Measurements from ENCODE around the gene CSNK2A3. TPM values are rescaled to one million over a fixed set of nuclear protein-coding genes. Genes with fewer than 3 reads are reported as not detected.

Gene CSNK2A3
- total RNA-seq, 1 donor, result 1.3 TPM

DNA sequence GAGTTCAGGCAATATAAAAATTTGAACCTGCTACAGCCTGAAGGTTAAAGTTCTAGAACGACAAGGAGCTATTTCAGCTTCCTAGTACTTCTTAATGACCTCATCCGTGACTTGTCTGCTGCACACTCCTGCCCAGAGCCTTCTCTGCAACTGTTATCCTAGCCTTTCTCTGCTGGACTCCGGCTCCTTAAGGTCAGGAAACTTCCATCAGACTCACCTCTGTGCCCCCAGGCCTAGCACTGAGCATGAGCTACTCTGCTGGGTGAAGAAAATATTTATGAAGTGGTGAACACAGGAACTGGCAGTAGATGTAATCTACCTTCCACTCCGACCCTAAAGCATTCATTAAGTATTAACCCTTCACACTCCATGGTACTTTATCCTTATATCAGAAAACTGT, 18.4 kb downstream of the CSNK2A3 start:
- no peaks in the 10 kb centered on the region for H3K27me3 ChIP-seq (ENCODE audit: insufficient read depth, low read length)
- H3K9me3 ChIP-seq (ENCODE audit: low read depth, low read length), result no peaks in the 10 kb centered on the region
- no peak overlapping the region for H3K4me3 ChIP-seq (ENCODE audit: low read length)
- no peaks in the 10 kb centered on the region for H3K4me1 ChIP-seq (ENCODE audit: insufficient read depth, low read length)

DNA sequence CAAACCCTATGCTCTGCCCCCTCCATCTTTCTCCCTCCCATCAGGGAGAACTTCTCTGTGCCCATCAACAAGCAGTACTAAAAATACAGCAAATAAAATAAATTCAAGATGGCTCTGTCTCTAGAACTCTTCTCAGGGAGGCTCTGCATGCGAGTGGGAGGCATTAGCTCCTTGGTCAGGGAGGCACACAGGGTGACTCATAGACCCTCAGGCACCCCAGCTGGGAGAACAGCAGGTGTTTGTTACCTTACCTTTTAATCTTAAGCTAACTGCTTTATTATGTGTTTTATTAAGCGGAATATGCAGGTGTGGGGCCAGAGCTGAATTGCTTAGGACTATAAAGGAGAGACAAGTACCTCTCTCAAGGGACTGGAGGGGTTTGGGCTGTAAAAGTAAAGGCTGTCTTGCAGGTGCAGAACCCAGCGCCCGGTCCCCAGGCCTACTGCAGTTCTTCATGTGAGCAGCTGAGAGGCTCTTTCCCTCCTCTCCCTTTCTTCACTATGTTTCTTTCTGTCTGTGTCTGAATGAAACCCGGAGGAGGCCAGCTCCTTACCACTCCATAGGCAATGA, 20.8 kb downstream of the CSNK2A3 start:
- no peak overlapping the region for H3K4me3 ChIP-seq (ENCODE audit: low read length)
- no peaks in the 10 kb centered on the region for H3K27me3 ChIP-seq (ENCODE audit: insufficient read depth, low read length)
- H3K4me1 ChIP-seq (ENCODE audit: insufficient read depth, low read length), result no peaks in the 10 kb centered on the region
- no peaks in the 10 kb centered on the region for H3K9me3 ChIP-seq (ENCODE audit: low read depth, low read length)

DNA sequence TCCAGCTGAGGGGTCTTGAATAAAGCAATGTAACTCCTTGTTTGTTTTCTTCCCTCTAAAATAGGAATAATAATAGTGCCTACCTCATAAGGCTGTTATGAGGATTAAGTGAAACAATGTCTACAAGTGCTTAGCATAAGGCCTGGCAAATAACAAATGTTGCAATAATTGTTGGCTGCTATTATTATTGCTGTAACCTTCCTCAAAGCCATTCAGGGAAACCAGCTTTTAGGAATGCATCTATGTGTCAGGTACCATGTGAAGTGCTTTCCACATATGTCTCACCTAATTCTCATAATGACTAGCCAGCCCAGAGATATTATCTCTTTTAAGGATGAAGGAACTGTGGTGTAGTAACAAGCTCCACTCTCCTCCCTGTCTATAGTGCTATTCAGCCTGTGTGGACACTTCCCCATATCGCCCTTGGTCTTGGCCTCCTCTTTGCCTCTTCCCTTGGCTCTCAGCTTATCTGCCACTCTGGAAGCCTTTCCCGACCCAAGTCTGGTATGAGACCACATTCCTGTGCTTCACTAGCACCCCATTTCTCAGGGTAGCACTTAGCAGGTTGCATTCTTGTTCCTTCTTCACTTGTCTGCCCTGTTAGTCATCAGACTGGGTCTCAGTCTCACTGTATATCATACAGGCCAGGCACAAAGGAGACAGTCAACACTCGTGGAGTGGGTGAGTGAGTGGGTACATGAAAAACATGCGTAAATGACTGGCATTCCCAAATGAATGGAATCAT, 23.8 kb downstream of the CSNK2A3 start:
- Histone ChIP-seq H3K4me3 (ENCODE audit: low read length) (no peak overlapping the region), H3K27me3 (ENCODE audit: insufficient read depth, low read length) (no peaks in the 10 kb centered on the region), H3K9me3 (ENCODE audit: low read depth, low read length) (no peaks in the 10 kb centered on the region), H3K4me1 (ENCODE audit: insufficient read depth, low read length) (no peaks in the 10 kb centered on the region)

DNA sequence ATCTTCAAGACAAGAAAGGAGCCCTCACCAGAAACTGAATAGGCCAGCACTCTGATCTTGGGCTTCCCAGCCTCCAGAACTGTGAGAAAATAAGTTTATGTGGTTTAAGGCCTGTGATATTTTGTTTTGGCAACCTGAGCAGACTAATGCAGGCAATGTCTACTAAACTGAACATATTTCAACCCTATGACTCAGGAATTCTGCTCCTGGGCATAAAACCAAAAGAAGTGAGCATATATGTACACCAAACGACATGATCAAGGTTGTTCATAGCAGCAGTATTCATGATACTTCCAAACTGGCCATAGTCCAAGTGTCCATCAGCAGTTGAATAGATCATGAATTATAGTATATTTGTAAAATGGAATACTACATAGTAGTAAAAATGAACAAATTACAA, 29.0 kb downstream of the CSNK2A3 start:
- no peak overlapping the region for H3K4me3 ChIP-seq (ENCODE audit: low read length)
- H3K9me3 ChIP-seq (ENCODE audit: low read depth, low read length), result no peaks in the 10 kb centered on the region
- peaks cover 5% of the 10 kb centered on the region for H3K4me1 ChIP-seq (ENCODE audit: insufficient read depth, low read length)
- H3K27me3 ChIP-seq (ENCODE audit: insufficient read depth, low read length), result no peaks in the 10 kb centered on the region

DNA sequence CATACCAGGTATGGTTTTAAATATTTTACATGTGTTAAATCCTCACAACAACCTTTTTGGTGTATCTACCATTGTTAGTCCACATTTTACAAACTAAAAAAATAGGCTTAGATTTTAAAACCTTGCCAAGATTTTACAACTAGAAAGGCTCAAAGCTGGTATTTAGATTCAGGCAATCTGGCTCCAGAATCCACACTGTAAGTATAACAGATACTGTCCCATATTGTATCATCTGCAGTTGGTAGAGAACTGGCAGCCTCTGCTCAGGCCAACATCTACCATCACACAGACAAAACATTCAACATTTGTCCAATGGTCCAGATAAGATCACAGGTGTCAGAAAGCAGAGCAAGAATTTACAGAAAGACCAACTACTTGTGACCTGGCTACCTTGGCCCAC, 30.9 kb downstream of the CSNK2A3 start:
- Histone ChIP-seq H3K4me1 (ENCODE audit: insufficient read depth, low read length) (peaks cover 16% of the 10 kb centered on the region), H3K4me3 (ENCODE audit: low read length) (no peak overlapping the region)

DNA sequence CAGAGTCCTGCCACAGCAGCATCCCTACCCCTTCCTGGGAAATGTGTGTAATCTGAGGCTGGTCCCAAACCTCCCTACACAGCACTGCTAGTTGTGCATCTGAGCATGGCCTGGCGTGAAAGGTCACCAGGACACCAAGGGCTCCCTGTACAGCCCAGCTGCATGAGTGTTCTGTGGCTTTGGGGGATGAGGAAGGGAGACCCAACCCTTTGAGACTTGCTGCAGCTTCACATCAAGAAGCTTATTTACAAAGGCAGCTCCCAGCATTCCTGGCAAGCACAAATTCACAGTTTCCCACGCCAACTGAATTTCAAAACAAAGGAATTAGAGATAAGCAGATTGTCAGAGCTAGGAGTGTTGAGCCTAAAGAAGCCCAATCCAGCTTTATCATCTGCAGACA, 32.2 kb downstream of the CSNK2A3 start:
- Histone ChIP-seq H3K27me3 (ENCODE audit: insufficient read depth, low read length) (no peaks in the 10 kb centered on the region), H3K4me3 (ENCODE audit: low read length) (no peak overlapping the region), H3K9me3 (ENCODE audit: low read depth, low read length) (no peaks in the 10 kb centered on the region), H3K4me1 (ENCODE audit: insufficient read depth, low read length) (peaks cover 16% of the 10 kb centered on the region)

More for the DNA sequence above, 30.9 kb downstream of the CSNK2A3 start:
- no peaks in the 10 kb centered on the region for H3K9me3 ChIP-seq (ENCODE audit: low read depth, low read length)
- H3K27me3 ChIP-seq (ENCODE audit: insufficient read depth, low read length), result no peaks in the 10 kb centered on the region

DNA sequence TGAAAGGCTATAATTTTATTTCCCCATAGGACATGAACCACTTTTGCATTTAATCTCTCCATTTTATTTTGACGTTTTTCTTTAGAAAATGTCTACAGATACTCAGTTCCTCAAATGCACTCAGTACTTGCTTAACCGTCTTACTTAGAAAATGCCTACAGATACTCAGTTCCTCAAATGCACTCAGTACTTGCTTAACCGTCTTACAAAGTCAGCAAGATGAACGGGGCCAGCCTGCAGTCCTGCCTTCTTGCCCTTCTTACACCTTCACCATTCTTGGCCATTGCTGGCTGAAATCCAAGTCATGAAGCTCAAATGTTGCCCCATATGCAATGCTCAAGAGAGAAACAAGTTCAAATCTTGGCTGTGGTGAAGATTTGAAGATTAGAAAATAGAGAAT, 34.1 kb downstream of the CSNK2A3 start:
- no peaks in the 10 kb centered on the region for H3K27me3 ChIP-seq (ENCODE audit: insufficient read depth, low read length)
- no peaks in the 10 kb centered on the region for H3K9me3 ChIP-seq (ENCODE audit: low read depth, low read length)
- no peak overlapping the region for H3K4me3 ChIP-seq (ENCODE audit: low read length)
- peaks cover 16% of the 10 kb centered on the region for H3K4me1 ChIP-seq (ENCODE audit: insufficient read depth, low read length)

DNA sequence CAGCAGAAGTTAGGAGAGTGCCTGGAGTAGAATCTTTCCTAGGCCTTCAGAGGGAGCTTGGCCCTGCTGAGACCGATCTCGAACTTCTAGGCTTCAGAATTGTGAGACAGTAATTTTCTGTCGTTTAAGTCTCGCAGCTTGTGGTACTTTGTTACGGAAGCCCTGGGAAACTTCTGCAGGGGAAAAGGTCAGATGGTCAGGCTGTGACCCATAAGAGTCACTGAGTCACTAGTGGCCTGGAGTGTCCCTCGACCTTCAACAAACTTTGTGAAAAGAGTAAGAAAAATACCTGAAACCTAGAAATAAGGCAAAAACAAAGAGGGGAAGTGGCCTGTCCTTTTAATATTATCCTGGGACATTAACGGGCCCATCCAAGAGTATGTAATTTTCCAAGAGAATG, 34.6 kb downstream of the CSNK2A3 start:
- H3K4me3 ChIP-seq (ENCODE audit: low read length), result no peak overlapping the region
- H3K9me3 ChIP-seq (ENCODE audit: low read depth, low read length), result no peaks in the 10 kb centered on the region
- H3K27me3 ChIP-seq (ENCODE audit: insufficient read depth, low read length), result no peaks in the 10 kb centered on the region
- H3K4me1 ChIP-seq (ENCODE audit: insufficient read depth, low read length), result peaks cover 21% of the 10 kb centered on the region

DNA sequence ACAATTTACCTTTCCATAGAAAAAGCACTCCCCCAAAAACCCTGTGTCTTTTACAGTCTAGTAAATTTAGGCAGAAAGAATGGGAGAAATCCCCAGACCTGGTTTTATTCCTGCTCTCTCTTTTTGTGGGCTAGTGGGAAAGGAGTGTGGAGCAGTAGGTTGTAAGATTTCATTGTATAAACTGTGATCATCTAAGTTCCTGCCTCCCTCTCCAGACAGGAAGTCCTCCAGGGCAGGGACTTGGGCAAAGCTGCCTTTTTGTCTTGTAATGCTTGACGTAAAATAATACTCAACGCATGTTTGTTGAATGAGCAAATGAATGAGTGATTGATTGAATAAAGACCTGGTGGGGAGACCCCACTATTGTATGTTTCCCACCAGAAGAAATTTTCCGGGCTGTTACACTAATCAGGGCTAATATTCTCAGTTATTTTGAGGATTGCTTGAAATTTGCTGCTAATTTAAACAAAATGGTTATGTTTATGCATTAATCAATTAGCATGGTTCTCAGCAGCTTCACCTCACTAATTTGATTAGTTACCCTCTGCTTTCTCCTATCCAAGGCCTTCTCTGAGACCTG, 36.3 kb downstream of the CSNK2A3 start:
- H3K4me1 ChIP-seq (ENCODE audit: insufficient read depth, low read length), result peaks cover 37% of the 10 kb centered on the region
- H3K27me3 ChIP-seq (ENCODE audit: insufficient read depth, low read length), result no peaks in the 10 kb centered on the region
- no peaks in the 10 kb centered on the region for H3K9me3 ChIP-seq (ENCODE audit: low read depth, low read length)
- no peak overlapping the region for H3K4me3 ChIP-seq (ENCODE audit: low read length)

DNA sequence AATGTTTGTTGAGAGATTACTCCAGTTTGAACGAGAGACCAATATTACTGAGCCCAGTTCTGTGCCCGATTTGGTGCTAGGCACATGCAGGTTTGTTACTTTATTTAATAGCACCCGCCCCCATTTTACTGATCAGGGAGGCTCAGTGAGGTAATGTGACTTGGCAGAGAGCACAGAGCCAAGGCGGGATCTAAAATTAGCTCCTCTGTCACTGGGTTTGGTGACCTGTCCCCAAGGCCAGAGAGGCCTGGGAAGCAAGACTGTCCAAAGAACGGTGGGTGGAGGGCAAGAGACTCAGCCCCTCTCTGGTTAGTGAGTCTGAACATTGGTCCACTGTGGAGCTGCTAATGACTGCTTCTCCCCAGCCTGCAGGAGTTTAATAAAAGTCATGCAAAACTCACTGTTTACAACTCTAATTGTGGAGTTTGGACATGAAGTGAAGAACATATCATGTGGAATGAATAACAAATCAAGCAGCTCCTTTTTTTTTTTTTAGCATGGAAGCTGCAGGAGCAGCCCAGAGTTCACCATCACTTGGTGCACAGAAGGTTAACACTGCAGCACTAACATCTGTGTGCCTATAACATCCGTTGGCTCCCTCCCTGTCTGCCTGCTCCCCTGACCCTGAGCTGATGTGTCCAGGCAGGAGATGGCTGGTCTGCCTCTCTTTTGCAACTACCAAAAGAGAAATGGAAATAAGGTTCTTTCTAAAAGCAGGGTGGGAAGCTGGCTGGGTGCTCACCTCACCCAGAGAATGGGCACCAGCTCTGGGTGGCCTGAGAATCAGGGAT, 39.0 kb downstream of the CSNK2A3 start:
- H3K4me3 ChIP-seq (ENCODE audit: low read length), result no peak overlapping the region
- peaks cover 51% of the 10 kb centered on the region for H3K4me1 ChIP-seq (ENCODE audit: insufficient read depth, low read length)
- H3K9me3 ChIP-seq (ENCODE audit: low read depth, low read length), result no peaks in the 10 kb centered on the region
- no peaks in the 10 kb centered on the region for H3K27me3 ChIP-seq (ENCODE audit: insufficient read depth, low read length)

DNA sequence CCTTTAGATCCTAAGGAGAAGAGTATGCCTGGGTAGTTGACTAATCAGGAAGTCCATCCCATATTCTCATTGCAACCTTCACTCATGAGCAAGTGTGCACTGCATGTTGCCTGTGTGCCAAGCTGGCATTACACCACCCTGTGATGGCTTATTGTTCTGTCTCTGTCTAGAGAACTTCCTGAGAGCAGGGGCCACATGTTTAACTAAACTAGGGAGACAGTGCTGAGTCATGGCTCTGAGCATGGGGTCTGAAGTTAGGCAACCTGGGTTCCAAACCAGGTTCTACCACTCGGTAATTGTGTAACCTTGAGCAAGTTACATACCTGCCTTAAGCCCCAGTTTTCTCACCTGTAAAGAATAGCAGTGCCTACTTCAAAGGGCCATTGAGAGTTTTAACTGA, 39.6 kb downstream of the CSNK2A3 start:
- H3K4me1 ChIP-seq (ENCODE audit: insufficient read depth, low read length), result peaks cover 46% of the 10 kb centered on the region
- H3K9me3 ChIP-seq (ENCODE audit: low read depth, low read length), result no peaks in the 10 kb centered on the region

DNA sequence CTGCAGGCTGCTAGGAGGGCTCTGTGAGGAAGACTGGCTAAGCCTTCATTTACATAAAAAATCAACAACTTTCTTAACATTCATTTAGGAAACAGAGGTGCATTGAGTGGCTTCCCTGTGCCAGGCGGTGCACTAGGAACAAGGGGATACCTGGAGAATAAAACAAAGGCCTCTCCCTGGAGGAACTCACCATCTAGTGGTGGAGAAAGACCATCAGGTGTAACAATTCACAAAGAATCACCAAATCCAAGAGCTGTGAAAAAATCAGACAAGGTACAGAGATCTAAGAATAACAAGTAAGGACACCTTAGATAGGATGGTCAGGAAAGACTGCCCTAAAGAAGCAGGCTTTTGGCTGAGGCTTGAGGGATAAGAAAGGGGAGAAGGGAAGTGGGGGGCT, 40.3 kb downstream of the CSNK2A3 start:
- Histone ChIP-seq H3K9me3 (ENCODE audit: low read depth, low read length) (no peaks in the 10 kb centered on the region), H3K4me1 (ENCODE audit: insufficient read depth, low read length) (peaks cover 40% of the 10 kb centered on the region), H3K4me3 (ENCODE audit: low read length) (no peak overlapping the region), H3K27me3 (ENCODE audit: insufficient read depth, low read length) (no peaks in the 10 kb centered on the region)

More for the DNA sequence above, 39.6 kb downstream of the CSNK2A3 start:
- no peak overlapping the region for H3K4me3 ChIP-seq (ENCODE audit: low read length)
- H3K27me3 ChIP-seq (ENCODE audit: insufficient read depth, low read length), result no peaks in the 10 kb centered on the region

DNA sequence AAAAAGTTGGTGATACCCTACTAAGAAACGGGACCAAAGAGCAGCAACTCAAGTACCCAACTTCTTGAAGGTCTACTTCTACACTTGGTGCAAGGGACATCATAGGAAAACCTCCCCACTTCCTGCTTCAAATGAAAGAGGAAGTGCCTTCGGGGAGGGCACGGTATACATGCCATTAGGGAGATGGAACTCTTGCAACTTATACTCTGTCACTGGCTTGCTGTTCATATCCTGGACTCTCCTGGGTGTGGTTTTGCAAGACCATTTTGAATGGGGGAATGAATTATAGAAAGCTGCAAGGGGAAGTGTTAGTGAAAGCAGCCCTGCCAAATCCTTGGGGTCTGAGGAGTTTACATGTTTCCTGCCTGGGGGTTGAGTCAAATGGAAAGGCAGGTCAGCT, 41.9 kb downstream of the CSNK2A3 start:
- Histone ChIP-seq H3K4me3 (ENCODE audit: low read length) (no peak overlapping the region), H3K4me1 (ENCODE audit: insufficient read depth, low read length) (peaks cover 40% of the 10 kb centered on the region), H3K9me3 (ENCODE audit: low read depth, low read length) (no peaks in the 10 kb centered on the region), H3K27me3 (ENCODE audit: insufficient read depth, low read length) (no peaks in the 10 kb centered on the region)

DNA sequence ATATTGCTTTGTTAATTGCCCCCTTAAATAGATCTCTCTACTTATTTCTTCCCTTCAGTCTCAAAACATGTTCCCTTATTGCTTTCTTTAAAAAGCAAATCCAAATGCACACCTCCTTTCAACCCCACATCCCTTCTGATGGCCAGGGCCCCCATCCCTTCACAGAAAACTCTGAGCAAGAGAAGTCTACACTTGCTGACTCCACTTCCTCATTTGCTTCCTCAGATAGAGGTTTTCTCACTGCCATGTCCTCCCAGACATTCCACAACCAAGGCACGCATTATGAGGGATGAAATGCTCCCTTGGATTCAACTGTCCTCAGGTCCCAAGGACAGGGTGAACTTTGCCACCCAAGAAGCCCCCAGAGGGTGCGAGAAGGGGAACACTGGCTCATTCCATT, 43.1 kb downstream of the CSNK2A3 start:
- Histone ChIP-seq H3K9me3 (ENCODE audit: low read depth, low read length) (no peaks in the 10 kb centered on the region), H3K4me1 (ENCODE audit: insufficient read depth, low read length) (peaks cover 40% of the 10 kb centered on the region), H3K27me3 (ENCODE audit: insufficient read depth, low read length) (no peaks in the 10 kb centered on the region)

DNA sequence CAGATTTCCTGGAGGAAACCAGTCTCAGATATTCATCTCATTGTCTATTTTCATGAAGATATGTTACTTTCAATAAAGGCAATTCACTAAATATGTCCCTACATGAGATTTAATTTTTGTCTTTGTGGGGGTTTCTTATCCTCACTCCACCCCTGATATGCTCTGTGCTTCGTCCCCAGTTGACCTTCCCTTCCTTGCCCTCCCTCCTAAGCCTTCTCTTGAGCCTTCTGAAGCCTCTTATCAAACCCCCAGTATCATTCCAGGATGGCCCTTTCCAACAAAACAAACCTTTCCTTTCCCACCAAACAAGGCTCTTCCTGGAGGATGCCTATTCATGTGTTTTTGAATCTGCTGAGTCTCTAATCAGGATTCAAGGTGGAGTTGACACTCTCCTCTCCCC, 44.8 kb downstream of the CSNK2A3 start:
- no peak overlapping the region for H3K4me3 ChIP-seq (ENCODE audit: low read length)
- H3K27me3 ChIP-seq (ENCODE audit: insufficient read depth, low read length), result no peaks in the 10 kb centered on the region
- peaks cover 33% of the 10 kb centered on the region for H3K4me1 ChIP-seq (ENCODE audit: insufficient read depth, low read length)
- no peaks in the 10 kb centered on the region for H3K9me3 ChIP-seq (ENCODE audit: low read depth, low read length)

More for the DNA sequence above, 43.1 kb downstream of the CSNK2A3 start:
- no peak overlapping the region for H3K4me3 ChIP-seq (ENCODE audit: low read length)

All from mononuclear cell (primary cell).